Measurements from ENCODE around the gene LHFPL3. TPM values are rescaled to one million over a fixed set of nuclear protein-coding genes. Genes with fewer than 3 reads are reported as not detected.
"Not testable (repeated sequence)": the region's sequence is repeated elsewhere in the genome, so short reads cannot be mapped to it uniquely, and the experiment has no call there.

The LHFPL3 gene
- total RNA-seq, 4 donors from 2014 or later: not detected

- ATAC-seq (no peak), DNase-seq (no peak)
- Histone ChIP-seq H3K27me3 (no peaks in the 10 kb centered on the region), H3K36me3 (no peaks in the 10 kb centered on the region), H3K9me3 (no peaks in the 10 kb centered on the region), H3K4me3 (no peak overlapping the region), H3K4me1 (no peaks in the 10 kb centered on the region), H3K27ac (no peak overlapping the region)
- intact Hi-C loops (cut with DNase I; ENCODE audit: low total_unique reads) (no loop called here), in situ Hi-C loops (cut with MboI; ENCODE audit: low sequenced_read_pairs in 4 of 4) (no loop called here)
- TF ChIP-seq CTCF (IDR thresholded peaks at IDR 0.05 in 4 of 5, conservative IDR thresholded peaks at IDR 0.05 in 1 of 5) (no peak), POLR2A (IDR thresholded peaks at IDR 0.05) (no peak)
Measured at GRCh38 chr7:104933022-104933421, 604.6 kb downstream of the LHFPL3 start.

- no peak for TF ChIP-seq POLR2A (IDR thresholded peaks at IDR 0.05)
- no peak overlapping the region for H3K4me3 ChIP-seq
- no peak overlapping the region for H3K27ac ChIP-seq
- intact Hi-C loops (cut with DNase I; ENCODE audit: low total_unique reads): no loop called here
- H3K4me1 ChIP-seq: no peaks in the 10 kb centered on the region
- H3K9me3 ChIP-seq: no peaks in the 10 kb centered on the region
- no peaks in the 10 kb centered on the region for H3K36me3 ChIP-seq
- H3K27me3 ChIP-seq: no peaks in the 10 kb centered on the region
- DNase-seq (no peak), ATAC-seq (no peak)
- in situ Hi-C loops (cut with MboI; ENCODE audit: low sequenced_read_pairs in 4 of 4): no loop called here
Measured at GRCh38 chr7:104933521-104933988, 605.2 kb downstream of the LHFPL3 start.

GRCh38 chr7:104934665-104935064 lies 606.3 kb downstream of the LHFPL3 start:
- Histone ChIP-seq H3K9me3 (no peaks in the 10 kb centered on the region), H3K36me3 (no peaks in the 10 kb centered on the region), H3K4me1 (no peaks in the 10 kb centered on the region), H3K4me3 (no peak overlapping the region), H3K27me3 (no peaks in the 10 kb centered on the region), H3K27ac (no peak overlapping the region)
- intact Hi-C loops (cut with DNase I; ENCODE audit: low total_unique reads) (no loop called here), in situ Hi-C loops (cut with MboI; ENCODE audit: low sequenced_read_pairs in 4 of 4) (no loop called here)
- DNase-seq (no peak), ATAC-seq (no peak)
- TF ChIP-seq POLR2A (IDR thresholded peaks at IDR 0.05) (no peak), CTCF (IDR thresholded peaks at IDR 0.05 in 4 of 5, conservative IDR thresholded peaks at IDR 0.05 in 1 of 5) (no peak)

GRCh38 chr7:104935276-104935675 lies 606.9 kb downstream of the LHFPL3 start:
- intact Hi-C loops (cut with DNase I; ENCODE audit: low total_unique reads): no loop called here
- in situ Hi-C loops (cut with MboI; ENCODE audit: low sequenced_read_pairs in 4 of 4): no loop called here
- ATAC-seq: no peak

GRCh38 chr7:104936546-104936945 lies 608.1 kb downstream of the LHFPL3 start:
- no peaks in the 10 kb centered on the region for H3K36me3 ChIP-seq
- intact Hi-C loops (cut with DNase I; ENCODE audit: low total_unique reads): no loop called here
- no peaks in the 10 kb centered on the region for H3K4me1 ChIP-seq
- no peak for TF ChIP-seq POLR2A (IDR thresholded peaks at IDR 0.05)
- TF ChIP-seq CTCF (IDR thresholded peaks at IDR 0.05 in 4 of 5, conservative IDR thresholded peaks at IDR 0.05 in 1 of 5): no peak
- H3K27ac ChIP-seq: no peak overlapping the region
- no peaks in the 10 kb centered on the region for H3K9me3 ChIP-seq
- H3K4me3 ChIP-seq: no peak overlapping the region
- in situ Hi-C loops (cut with MboI; ENCODE audit: low sequenced_read_pairs in 4 of 4): no loop called here
- no peaks in the 10 kb centered on the region for H3K27me3 ChIP-seq
- no peak for ATAC-seq
- no peak for DNase-seq

More at GRCh38 chr7:104935276-104935675, 606.9 kb downstream of the LHFPL3 start:
- no peak for DNase-seq
- no peaks in the 10 kb centered on the region for H3K27me3 ChIP-seq
- no peaks in the 10 kb centered on the region for H3K4me1 ChIP-seq
- no peak overlapping the region for H3K4me3 ChIP-seq
- no peaks in the 10 kb centered on the region for H3K36me3 ChIP-seq
- TF ChIP-seq CTCF (IDR thresholded peaks at IDR 0.05 in 4 of 5, conservative IDR thresholded peaks at IDR 0.05 in 1 of 5) (no peak), POLR2A (IDR thresholded peaks at IDR 0.05) (no peak)
- H3K27ac ChIP-seq: no peak overlapping the region
- H3K9me3 ChIP-seq: no peaks in the 10 kb centered on the region

GRCh38 chr7:104937489-104937888 lies 609.1 kb downstream of the LHFPL3 start:
- H3K4me1 ChIP-seq; in situ Hi-C loops (cut with MboI; ENCODE audit: low sequenced_read_pairs in 4 of 4); H3K27me3 ChIP-seq; H3K4me3 ChIP-seq; H3K36me3 ChIP-seq; intact Hi-C loops (cut with DNase I; ENCODE audit: low total_unique reads); ATAC-seq; H3K27ac ChIP-seq; H3K9me3 ChIP-seq; DNase-seq: not testable (repeated sequence)
